Stimulated activated CD4-positive, alpha-beta T cell treated with anti-CD3 and anti-CD28 coated beads, Interleukin-4, amount 100 ng/mL, for 1 hour (primary cell): ENCODE results near the gene ADAM10.
"Not testable (repeated sequence)": the region's sequence is repeated elsewhere in the genome, so short reads cannot be mapped to it uniquely, and the experiment has no call there.

Experiments used
- DNase-seq: peaks from one replicate; pipeline ENCODE4 v3.0.0-alpha.2; 2020

Gene ADAM10

DNA sequence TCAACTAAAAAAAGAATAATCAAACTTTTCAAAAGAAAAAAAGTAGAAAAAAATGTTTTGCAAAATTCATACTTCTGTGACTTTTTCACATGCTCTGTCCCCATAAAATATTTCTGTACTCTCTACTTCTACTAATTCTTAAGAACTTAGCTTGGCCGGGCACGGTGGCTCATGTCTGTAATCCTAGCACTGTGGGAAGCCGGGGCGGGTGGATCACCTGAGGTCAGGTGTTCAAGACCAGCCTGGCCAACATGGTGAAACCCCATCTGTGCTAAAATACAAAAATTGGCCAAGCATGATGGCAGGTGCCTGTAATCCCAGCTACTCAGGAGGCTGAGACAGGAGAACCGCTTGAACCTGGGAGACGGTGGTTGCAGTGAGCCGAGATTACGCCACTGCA is 145.6 kb downstream of the ADAM10 start:
- DNase-seq: not testable (repeated sequence)

DNA sequence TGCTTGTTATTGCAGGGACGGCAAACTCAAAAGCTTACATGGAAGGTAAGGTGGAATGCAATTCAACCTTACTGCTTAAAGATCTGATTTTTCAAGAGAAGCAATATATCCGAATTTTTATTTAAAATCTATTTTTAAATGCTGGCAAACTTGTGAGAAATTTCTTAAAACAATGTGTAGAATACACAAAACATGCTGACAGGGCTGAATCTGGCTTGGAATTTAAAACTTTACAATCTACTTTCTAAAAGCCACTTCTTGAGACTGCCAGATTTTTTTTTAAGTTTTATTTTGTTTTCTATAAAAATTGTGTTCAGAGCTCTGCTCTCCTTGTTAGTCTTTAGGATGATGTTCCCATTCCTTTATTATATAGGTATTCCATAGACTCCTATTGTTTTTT is 146.7 kb downstream of the ADAM10 start:
- DNase-seq: no peak

DNA sequence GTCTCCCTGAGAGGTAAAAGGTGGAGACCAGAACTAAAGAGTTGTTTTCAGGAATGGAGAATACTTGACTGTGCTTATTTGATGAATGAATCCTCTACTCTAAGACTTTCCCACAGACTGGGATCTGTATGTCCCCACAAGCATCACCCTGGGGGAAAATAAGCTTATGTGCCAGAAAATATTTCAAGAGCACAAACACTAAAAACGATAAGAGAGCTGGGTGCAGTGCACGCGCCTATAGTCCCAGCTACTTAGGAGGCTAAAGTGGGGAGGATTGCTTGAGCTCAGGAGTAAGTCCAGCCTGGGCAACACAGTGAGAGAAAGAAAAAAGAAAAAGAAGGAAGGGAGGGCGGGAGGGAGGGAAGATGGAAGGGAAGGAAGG is 150.7 kb downstream of the ADAM10 start:
- DNase-seq: no peak

DNA sequence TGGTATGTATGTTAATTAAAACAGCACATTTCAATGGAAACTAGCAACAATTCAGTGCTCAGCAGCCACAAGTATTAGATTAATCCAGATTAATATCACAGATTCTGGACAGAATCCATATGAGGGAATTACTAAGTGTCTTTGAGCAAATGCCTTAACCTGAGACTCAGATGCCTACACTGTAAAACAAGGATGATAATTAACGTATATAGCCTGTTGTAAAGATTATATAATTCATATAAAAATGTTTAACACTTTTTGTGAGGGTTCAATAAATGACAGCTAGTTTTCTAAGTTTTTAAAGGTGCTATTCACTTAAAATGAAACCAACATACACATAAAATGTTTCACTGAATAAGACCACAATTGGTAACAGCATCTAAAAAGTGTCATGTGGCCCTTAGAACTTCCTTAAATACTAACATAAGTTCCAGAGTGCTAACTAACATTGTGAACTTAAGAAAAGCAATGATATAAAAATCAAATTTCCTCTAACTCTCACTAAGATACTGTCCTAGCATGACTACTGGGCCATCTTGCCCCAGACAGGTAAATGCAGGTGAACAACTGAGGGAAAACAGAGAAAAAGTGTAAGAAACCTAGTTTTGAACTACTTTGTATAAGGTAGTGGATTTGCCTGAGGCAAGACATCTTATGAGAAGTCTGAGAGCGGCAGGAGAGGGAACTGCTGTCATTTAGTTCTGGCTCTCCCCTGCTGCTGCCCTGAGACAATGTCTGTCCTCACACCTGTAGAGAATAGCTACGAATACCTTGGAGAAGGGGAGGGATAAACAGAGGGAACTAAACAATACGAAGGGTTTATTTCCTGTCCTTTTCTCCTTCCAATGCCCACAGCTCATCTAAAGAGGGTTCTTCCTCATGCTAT is 151.3 kb downstream of the ADAM10 start:
- DNase-seq: no peak

DNA sequence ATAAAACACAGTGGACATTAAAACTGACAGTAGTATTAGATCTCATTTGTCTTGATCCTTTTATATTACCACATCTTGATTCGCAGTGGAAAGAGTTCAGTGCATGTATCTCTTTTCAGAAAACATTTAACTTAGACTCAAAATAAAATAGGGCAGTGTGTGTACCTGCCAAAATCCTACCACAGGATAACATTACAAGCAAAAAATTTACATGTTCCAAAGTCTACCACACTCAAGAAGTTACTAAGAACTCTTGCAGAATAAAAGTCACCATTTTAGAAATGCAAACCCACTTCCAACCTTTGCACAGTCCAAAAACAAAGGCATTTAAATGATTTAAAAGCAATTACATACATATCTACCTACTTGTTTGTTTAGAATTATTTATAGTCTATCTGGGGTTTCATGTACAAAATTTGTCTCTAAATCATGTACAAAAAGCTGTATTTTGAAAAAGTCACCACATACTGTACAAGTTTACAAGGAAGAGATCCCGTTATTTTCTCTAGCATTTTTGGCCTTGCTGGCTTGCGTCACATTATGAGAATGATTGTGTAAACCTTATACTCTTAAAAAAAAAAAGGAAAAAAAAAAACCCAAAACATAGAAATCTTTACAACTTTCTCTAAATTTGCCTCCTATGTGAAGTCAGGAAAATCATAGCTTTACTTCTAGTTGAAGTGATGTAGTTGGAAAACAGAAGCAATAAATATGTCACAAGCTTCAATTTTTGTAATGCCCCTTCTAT is 153.8 kb downstream of the ADAM10 start:
- DNase-seq: no peak

DNA sequence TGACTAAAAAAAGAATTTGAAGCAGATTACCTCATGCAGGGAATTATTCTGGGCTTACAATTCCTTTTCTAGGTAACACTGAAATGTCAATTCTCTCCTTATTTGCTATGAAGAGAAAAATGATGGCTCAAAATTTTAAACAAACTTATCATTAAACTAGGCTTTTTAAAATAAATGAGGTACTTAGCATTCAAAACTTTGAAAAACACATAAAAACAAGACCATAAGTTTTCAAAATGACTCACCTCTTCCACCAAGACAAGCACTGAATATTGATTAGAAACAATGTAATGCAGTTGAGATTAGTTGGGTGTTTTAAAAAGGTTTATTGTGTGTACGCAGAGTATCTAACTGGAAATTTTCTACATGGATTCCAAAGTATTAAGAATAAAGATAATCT is 154.6 kb downstream of the ADAM10 start:
- no peak for DNase-seq

DNA sequence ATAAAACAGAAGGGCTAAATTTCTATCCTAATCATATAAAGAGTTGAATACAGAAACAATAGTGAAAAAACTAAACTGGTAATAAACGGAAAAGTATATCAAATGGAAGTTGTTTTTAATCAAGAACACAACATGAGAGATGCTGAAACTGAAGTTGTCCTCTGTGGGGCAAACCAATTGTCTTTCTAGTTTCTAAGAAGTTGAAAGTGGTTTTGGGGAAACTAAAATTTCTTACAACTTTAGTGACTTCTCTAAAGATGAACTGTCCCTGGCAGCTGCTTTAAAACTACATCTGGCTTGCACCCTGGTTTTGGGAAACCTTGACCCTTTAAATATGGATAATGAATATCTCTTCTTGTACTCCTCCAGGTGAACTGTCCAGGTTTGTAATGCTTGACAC is 155.6 kb downstream of the ADAM10 start:
- DNase-seq: no peak

DNA sequence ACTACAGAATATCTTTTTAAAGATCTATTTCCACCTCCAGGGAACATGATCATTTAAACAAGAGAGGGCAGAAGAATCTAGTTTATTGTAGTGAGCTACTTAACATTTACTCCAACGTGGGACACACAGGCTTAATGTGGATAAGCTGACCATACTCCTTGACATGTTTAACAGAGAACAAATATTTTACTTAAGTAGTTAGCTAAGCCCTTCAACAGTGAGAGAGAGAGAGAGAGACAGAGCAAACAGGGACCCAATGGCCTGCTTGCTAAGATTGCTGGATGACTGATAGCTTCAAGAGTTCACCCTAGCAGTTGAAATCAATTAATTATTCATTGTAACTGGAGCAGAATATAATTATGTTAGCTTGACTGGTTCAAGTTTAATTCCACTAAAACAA is 158.6 kb downstream of the ADAM10 start:
- no peak for DNase-seq

DNA sequence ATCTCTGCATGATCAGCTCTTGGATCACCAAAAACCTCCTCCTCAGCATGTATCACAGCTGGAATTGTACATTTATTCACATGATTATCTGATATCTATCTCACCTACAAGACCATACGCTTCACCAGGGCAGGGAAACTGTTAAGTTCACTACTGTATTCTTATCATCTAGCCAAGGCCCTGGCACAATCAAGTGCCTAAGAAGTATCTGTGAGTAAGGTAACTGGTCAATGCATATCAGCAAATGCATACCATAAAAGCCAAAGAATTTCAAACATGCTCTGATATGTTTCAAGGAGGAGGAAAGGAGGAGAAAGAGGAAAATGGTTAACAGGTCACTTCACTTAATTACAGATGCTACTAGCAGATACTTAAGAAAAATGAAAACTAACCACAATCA is 159.3 kb downstream of the ADAM10 start:
- DNase-seq: no peak

DNA sequence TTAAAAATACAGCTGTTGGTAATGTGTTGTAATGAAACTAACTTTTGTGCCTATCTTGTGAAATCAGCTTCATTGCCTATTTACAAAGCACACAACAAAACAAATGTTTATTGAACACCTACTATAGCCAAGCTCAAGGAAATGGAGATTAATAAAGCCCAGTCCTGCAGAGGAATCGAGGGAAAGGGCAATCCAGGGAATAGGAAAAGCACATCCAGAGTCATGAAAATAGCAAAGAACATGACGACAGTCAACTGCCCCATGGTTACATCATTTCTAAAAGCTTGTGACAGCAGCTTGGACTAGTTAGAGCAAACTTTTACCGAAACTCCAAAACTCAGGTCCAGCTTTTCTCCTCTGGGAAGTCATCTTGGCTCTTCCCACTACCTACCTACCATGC is 160.5 kb downstream of the ADAM10 start:
- DNase-seq: no peak

DNA sequence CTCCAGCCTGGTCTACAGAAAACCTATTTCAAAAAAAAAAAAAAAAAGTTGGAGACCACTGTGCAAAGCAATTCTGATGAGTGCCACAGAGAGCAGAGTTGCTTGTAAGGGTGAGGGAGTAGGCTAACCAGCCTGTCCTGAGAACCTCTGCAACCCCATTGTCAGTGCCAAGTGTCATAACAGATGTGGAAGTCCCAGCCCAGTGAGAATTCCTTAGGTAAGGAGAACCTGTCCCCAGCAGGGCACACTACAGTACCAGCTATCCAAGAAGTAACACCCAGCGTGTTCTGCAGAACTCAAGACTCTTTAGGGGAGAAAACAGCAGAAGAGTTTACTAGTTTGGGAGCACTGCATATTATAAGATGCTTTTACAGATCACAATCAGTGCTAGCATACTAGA is 161.4 kb downstream of the ADAM10 start:
- DNase-seq: no peak

DNA sequence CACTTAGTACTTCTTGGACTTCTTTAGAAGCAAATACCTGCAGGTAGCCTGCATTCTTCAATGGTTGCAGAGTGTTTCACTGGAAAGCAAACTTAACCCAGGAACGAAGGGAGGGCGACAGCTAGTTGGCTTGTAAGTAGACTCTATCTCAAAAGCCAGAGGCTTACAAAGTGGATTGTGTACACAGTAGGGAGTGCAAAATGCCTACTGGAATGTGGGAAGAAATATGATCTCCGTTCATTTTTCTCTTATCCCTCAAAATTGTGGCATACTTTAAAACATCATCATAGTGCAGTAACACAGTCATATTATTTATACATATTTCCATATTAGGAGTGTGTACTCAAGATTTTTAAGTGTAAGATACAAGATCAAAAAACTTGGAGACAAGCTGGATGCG is 162.0 kb downstream of the ADAM10 start:
- DNase-seq: no peak

DNA sequence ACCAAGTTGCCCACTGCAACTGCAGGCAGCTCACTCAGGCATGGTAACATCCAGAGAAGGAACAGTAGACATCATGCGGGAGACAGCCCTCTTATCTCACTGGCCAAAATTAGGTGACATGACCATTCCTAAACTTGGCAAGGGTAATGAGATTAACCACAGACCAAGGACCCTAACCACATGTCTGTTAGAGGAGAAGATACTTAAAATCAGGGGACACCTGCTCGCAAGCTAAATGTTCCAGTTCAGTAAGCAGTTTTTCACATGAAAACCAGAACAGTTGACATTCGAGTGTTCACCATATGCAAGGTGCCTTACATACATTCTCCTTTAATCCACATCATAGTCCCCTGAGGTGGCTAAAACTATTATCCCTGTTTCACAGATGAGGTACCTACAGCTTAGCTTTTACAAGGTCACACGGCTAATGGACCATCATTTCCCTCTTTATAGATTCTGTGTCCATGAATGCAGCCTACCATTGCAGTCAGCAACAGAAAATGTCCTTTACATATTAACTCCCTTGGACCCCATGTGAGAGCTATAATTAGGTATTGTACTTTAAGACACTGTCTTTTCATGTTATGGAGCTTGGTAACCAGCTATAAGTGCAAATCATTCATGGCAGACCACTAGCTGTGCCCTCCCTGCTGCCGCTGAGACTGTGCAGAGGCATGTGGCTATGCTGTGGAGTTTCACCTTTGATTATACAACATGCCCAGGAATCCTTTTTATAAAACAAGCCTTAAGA is 163.6 kb downstream of the ADAM10 start:
- no peak for DNase-seq

DNA sequence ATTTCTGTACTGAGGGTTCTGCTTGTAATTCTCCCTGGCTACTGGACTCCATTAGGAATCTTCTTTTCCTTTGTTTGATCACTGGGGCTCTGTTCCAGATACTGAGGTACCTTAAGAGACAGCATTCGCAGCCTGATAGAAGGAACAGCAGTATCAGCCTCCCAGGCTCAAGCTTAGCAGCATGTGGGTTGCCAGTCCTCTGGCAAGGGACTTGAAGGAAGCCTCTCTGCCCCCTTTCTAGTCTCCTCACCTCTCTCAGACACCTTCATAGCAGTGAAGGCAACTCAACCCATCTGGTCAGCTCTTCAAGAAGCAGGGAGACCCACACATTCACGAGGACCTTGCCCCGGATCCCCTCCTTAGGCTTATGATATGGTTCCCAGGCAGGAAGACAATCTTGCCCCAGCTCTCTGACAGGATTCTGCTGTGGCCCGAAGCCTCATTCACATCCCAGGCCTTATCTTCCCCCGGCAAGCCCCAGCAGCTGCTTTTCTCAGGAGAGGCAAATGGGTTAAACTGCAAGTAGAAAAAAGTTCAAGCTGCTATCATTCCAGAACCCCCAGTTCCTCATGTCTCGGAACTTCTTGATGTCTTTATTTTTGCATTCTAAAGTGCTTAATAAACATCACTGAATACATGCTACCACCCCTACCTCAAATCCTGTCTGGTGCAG is 164.6 kb downstream of the ADAM10 start:
- DNase-seq: no peak

DNA sequence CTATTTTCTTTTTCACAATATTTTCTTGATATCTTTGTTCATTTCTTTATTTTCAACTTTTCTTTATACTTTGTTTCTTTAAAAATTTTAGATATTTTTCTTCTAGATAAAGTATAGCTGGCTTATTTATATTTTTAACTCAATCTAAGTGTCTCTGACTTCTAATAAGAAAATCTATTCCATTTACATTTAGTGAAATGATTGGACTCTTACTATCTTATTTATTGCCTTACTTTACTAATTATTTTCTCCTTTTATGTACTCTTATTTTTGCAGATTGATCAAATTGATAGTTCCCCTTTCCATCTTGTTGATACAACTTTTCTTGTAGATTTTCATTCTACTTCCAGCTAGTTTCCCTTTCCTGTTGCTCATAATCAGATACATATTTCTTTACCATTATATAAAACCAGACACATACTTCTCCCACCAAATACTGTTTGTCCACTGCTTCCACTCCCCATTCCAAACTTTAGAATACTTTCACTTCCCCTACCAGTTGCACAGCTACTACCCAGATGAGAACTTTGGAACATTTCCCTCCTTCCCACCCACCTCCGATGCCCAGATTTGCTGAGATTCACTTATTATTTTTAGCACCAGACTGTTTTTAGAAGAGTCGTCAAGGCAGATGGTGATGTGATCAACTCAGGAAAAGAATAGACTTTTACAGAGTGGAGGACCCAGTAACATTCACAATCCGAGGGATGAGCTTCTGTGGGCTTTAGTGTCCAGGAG is 166.2 kb downstream of the ADAM10 start:
- DNase-seq: no peak

DNA sequence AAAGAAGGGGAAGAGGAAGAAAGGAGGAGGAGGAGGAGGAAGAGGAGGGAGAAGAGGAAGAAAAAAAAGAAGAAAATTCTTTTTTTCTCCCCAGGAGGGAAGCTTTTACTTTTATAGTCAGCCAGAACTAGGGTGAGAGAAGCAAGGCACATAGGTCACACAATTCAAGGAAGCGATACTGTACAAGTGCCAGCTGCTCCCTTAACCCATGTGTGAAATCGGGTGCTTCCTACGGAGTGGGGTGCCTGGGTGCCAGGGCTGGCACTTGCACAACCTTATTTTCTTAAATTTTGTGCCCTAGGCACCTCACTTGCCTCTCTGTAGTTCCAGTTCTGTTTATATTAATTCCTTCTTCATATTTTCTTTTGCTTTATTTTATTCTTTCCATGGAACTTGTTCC is 167.3 kb downstream of the ADAM10 start:
- DNase-seq: no peak

DNA sequence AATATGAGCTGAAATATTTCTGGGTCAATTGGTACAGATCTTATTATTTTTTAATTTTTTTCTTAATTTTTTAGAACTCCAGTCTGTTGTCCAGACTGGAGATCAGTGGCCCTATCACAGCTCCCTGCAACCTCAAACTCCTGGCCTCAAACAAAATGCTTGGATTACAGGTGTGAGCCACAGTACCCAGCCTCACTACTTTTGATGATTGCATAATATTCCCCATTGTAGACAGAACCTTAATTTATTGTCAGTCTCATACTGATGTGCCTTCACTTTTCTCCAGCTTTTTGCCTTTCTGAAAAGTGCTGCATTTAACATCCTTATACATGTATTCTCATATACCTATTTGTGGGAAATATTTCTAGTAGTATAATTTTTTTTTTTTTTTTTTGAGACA is 172.8 kb downstream of the ADAM10 start:
- no peak for DNase-seq

DNA sequence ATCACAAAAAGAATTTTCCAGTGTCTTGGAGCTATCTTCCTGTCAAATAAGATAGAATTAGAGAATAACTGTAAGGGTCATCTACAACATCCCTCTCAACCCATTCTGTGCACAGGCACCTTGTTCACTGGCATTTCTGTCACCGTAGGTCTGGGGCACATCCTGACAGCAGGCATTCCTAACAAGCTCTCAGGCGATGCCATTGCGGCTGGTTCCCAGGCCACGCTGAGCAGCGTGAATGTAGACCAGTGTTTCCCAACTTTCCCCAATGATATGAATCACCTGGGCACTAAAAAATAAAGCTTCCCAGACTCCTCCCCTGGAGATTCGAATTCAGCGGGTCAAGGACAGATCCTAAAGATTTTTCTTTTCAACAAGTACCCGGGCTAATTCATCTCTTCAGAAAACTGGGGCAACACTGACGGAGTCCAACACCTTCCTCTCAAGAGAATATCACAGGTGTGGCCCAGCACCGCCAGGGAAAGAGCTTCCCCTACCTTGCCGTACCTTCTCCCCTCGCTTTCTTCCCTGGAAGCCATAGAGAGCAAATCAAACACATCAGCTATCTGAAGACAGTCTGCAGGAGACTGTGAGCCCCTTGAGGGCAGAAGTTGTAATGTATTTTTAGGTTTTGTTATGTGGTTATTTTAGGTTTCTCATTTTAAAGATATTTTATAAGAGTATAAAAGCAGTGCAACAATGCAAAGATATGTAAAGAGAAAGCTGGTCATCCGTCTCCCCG is 174.3 kb downstream of the ADAM10 start:
- DNase-seq: no peak

DNA sequence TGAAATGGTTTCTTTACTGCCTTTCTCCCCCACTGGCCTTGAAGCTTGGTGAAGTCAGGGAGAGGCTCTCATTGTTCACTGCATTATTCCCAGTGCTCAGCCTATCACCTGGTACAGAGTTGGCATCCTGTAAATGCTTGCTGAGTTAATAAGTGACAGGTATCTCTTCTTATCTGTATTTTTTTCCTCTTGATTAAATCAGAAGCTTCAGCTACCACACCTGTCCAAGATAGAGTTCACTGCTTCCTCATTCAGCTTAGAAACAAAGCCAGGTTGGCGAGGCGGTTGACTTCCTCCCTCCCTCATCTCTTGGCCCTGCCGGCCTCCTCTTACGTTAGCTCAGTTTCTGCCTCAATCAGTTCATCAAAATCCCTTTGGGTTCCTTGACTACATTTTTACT is 174.9 kb downstream of the ADAM10 start:
- no peak for DNase-seq

DNA sequence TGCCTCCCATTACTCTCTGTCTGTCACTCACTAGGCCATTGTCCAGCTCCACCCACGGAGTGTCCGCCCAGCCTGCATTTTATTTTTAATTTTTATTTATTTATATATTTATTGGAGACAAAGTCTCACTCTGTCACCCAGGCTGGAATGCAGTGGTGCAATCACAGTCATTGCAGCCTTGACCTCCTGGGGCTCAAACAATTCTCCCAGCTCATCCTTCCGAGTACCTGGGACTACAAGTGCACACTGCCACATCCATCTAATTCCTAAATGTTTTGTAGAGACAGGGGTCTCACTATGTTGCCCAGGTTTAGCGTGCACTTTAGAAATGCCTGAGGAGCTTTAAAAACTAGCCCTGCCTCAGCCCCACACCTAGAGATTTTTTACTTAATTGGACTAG is 176.2 kb downstream of the ADAM10 start:
- DNase-seq: no peak

DNA sequence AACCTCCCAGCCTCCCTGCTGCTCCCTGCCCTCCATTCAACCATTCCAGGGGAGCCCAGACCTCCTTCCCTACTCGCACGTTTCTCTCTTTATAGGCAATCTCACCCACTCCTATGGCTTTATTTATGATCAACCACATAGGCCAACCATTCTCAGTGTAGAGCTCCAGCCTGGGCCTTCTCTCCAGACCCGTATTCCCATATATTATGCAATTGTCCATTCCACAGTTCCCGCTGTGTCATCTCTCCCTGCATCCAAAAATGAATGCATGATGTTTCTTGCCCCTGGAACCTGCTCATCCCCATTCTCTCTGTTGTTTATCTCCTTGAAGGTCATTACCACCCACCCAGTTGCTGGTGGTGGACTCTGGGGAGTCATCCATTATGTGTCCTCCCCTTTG is 177.0 kb downstream of the ADAM10 start:
- no peak for DNase-seq

DNA sequence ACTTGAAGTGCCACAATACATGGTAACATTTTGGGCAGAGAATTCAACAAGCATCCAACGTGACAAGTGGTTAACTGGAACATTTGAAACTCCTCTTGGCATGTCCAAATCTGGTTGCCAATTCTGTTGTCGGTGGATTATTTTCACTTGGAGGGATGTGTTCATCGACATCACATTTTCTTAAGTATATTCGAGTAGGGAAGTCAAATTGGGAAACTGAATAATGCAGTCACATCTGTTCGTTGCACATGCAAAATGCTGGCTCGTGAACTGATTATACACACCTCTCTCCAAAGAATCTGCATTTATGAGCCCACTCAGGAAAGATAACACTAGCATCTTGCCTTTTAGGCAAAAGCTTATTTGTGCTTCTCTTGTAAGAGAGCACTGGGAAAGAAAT is 178.0 kb downstream of the ADAM10 start:
- DNase-seq: no peak
